Measurements from ENCODE around the gene NR6A1.

The NR6A1 gene

GRCh38 chr9:124761710-124762109 lies 9.4 kb downstream of the NR6A1 start:
- H3K27ac Mint-ChIP-seq = no peak overlapping the region
- H3K36me3 Mint-ChIP-seq = no peaks in the 10 kb centered on the region
- H3K4me3 Mint-ChIP-seq = no peak overlapping the region
- no peaks in the 10 kb centered on the region for H3K9me3 Mint-ChIP-seq (ENCODE audit: low read depth)
- H3K27me3 Mint-ChIP-seq = peaks cover 61% of the 10 kb centered on the region
- H3K4me1 Mint-ChIP-seq (ENCODE audit: low read depth) = no peaks in the 10 kb centered on the region

GRCh38 chr9:124761196-124761595 lies 9.9 kb downstream of the NR6A1 start:
- Mint-ChIP-seq H3K27me3 (peaks cover 63% of the 10 kb centered on the region), H3K36me3 (no peaks in the 10 kb centered on the region), H3K27ac (no peak overlapping the region), H3K4me1 (ENCODE audit: low read depth) (no peaks in the 10 kb centered on the region), H3K4me3 (no peak overlapping the region), H3K9me3 (ENCODE audit: low read depth) (no peaks in the 10 kb centered on the region)

GRCh38 chr9:124760719-124761118 lies 10.4 kb downstream of the NR6A1 start:
- no peak overlapping the region for H3K27ac Mint-ChIP-seq
- no peak overlapping the region for H3K4me3 Mint-ChIP-seq
- no peaks in the 10 kb centered on the region for H3K9me3 Mint-ChIP-seq (ENCODE audit: low read depth)
- H3K36me3 Mint-ChIP-seq = no peaks in the 10 kb centered on the region
- no peaks in the 10 kb centered on the region for H3K4me1 Mint-ChIP-seq (ENCODE audit: low read depth)
- H3K27me3 Mint-ChIP-seq = peaks cover 62% of the 10 kb centered on the region

GRCh38 chr9:124759327-124759726 lies 11.8 kb downstream of the NR6A1 start:
- no peaks in the 10 kb centered on the region for H3K9me3 Mint-ChIP-seq (ENCODE audit: low read depth)
- peaks cover 70% of the 10 kb centered on the region for H3K27me3 Mint-ChIP-seq
- H3K36me3 Mint-ChIP-seq = no peaks in the 10 kb centered on the region
- no peak overlapping the region for H3K4me3 Mint-ChIP-seq
- peaks cover 2% of the 10 kb centered on the region for H3K4me1 Mint-ChIP-seq (ENCODE audit: low read depth)
- no peak overlapping the region for H3K27ac Mint-ChIP-seq

GRCh38 chr9:124758691-124759090 lies 12.4 kb downstream of the NR6A1 start:
- Mint-ChIP-seq H3K4me1 (ENCODE audit: low read depth) (peaks cover 2% of the 10 kb centered on the region), H3K4me3 (no peak overlapping the region), H3K36me3 (no peaks in the 10 kb centered on the region), H3K9me3 (ENCODE audit: low read depth) (no peaks in the 10 kb centered on the region), H3K27me3 (peaks cover 71% of the 10 kb centered on the region), H3K27ac (no peak overlapping the region)

GRCh38 chr9:124758061-124758460 lies 13.1 kb downstream of the NR6A1 start:
- Mint-ChIP-seq H3K9me3 (ENCODE audit: low read depth) (no peaks in the 10 kb centered on the region), H3K4me1 (ENCODE audit: low read depth) (peaks cover 2% of the 10 kb centered on the region), H3K27me3 (peaks cover 66% of the 10 kb centered on the region), H3K27ac (no peak overlapping the region), H3K4me3 (no peak overlapping the region), H3K36me3 (no peaks in the 10 kb centered on the region)

- no peaks in the 10 kb centered on the region for H3K36me3 Mint-ChIP-seq
- H3K4me1 Mint-ChIP-seq (ENCODE audit: low read depth) = peaks cover 2% of the 10 kb centered on the region
- H3K27me3 Mint-ChIP-seq = peaks cover 61% of the 10 kb centered on the region
- H3K9me3 Mint-ChIP-seq (ENCODE audit: low read depth) = no peaks in the 10 kb centered on the region
- no peak overlapping the region for H3K27ac Mint-ChIP-seq
- no peak overlapping the region for H3K4me3 Mint-ChIP-seq
Observed at GRCh38 chr9:124757616-124758015, 13.5 kb downstream of the NR6A1 start.

GRCh38 chr9:124756011-124756410 lies 15.1 kb downstream of the NR6A1 start:
- Mint-ChIP-seq H3K27me3 (peaks cover 51% of the 10 kb centered on the region), H3K9me3 (ENCODE audit: low read depth) (no peaks in the 10 kb centered on the region), H3K4me3 (no peak overlapping the region)

GRCh38 chr9:124755061-124755460 lies 16.1 kb downstream of the NR6A1 start:
- H3K36me3 Mint-ChIP-seq = no peaks in the 10 kb centered on the region
- no peak overlapping the region for H3K4me3 Mint-ChIP-seq
- H3K27me3 Mint-ChIP-seq = peaks cover 49% of the 10 kb centered on the region
- no peak overlapping the region for H3K27ac Mint-ChIP-seq
- H3K4me1 Mint-ChIP-seq (ENCODE audit: low read depth) = peaks cover 2% of the 10 kb centered on the region
- H3K9me3 Mint-ChIP-seq (ENCODE audit: low read depth) = no peaks in the 10 kb centered on the region

More at GRCh38 chr9:124756011-124756410, 15.1 kb downstream of the NR6A1 start:
- no peaks in the 10 kb centered on the region for H3K36me3 Mint-ChIP-seq
- peaks cover 2% of the 10 kb centered on the region for H3K4me1 Mint-ChIP-seq (ENCODE audit: low read depth)
- no peak overlapping the region for H3K27ac Mint-ChIP-seq

GRCh38 chr9:124754289-124754688 lies 16.8 kb downstream of the NR6A1 start:
- Mint-ChIP-seq H3K27ac (no peak overlapping the region), H3K27me3 (peaks cover 52% of the 10 kb centered on the region), H3K9me3 (ENCODE audit: low read depth) (no peaks in the 10 kb centered on the region), H3K4me3 (no peak overlapping the region), H3K36me3 (no peaks in the 10 kb centered on the region), H3K4me1 (ENCODE audit: low read depth) (peaks cover 2% of the 10 kb centered on the region)

GRCh38 chr9:124752967-124753366 lies 18.1 kb downstream of the NR6A1 start:
- Mint-ChIP-seq H3K4me3 (no peak overlapping the region), H3K4me1 (ENCODE audit: low read depth) (peaks cover 2% of the 10 kb centered on the region), H3K36me3 (no peaks in the 10 kb centered on the region), H3K9me3 (ENCODE audit: low read depth) (no peaks in the 10 kb centered on the region), H3K27me3 (peaks cover 44% of the 10 kb centered on the region), H3K27ac (no peak overlapping the region)

GRCh38 chr9:124749781-124750180 lies 21.3 kb downstream of the NR6A1 start:
- Mint-ChIP-seq H3K27ac (no peak overlapping the region), H3K9me3 (ENCODE audit: low read depth) (no peaks in the 10 kb centered on the region), H3K4me1 (ENCODE audit: low read depth) (peaks cover under 1% of the 10 kb centered on the region), H3K4me3 (no peak overlapping the region), H3K36me3 (no peaks in the 10 kb centered on the region), H3K27me3 (peaks cover 25% of the 10 kb centered on the region)

- H3K27me3 Mint-ChIP-seq = peaks cover 20% of the 10 kb centered on the region
- no peaks in the 10 kb centered on the region for H3K9me3 Mint-ChIP-seq (ENCODE audit: low read depth)
- no peak overlapping the region for H3K4me3 Mint-ChIP-seq
Observed at GRCh38 chr9:124749284-124749683, 21.8 kb downstream of the NR6A1 start.

GRCh38 chr9:124747065-124747464 lies 24.0 kb downstream of the NR6A1 start:
- H3K27ac Mint-ChIP-seq = no peak overlapping the region
- no peaks in the 10 kb centered on the region for H3K4me1 Mint-ChIP-seq (ENCODE audit: low read depth)
- H3K4me3 Mint-ChIP-seq = no peak overlapping the region
- no peaks in the 10 kb centered on the region for H3K9me3 Mint-ChIP-seq (ENCODE audit: low read depth)
- H3K36me3 Mint-ChIP-seq = no peaks in the 10 kb centered on the region
- peaks cover 16% of the 10 kb centered on the region for H3K27me3 Mint-ChIP-seq

More at GRCh38 chr9:124749284-124749683, 21.8 kb downstream of the NR6A1 start:
- Mint-ChIP-seq H3K27ac (no peak overlapping the region), H3K36me3 (no peaks in the 10 kb centered on the region), H3K4me1 (ENCODE audit: low read depth) (no peaks in the 10 kb centered on the region)

- H3K27ac Mint-ChIP-seq = no peak overlapping the region
- H3K4me3 Mint-ChIP-seq = no peak overlapping the region
- no peaks in the 10 kb centered on the region for H3K4me1 Mint-ChIP-seq (ENCODE audit: low read depth)
- H3K27me3 Mint-ChIP-seq = peaks cover 12% of the 10 kb centered on the region
- H3K36me3 Mint-ChIP-seq = no peaks in the 10 kb centered on the region
- no peaks in the 10 kb centered on the region for H3K9me3 Mint-ChIP-seq (ENCODE audit: low read depth)
Observed at GRCh38 chr9:124743686-124744348, 27.3 kb downstream of the NR6A1 start.

- Mint-ChIP-seq H3K36me3 (no peaks in the 10 kb centered on the region), H3K27ac (no peak overlapping the region), H3K4me3 (no peak overlapping the region), H3K27me3 (peaks cover 10% of the 10 kb centered on the region), H3K9me3 (ENCODE audit: low read depth) (no peaks in the 10 kb centered on the region), H3K4me1 (ENCODE audit: low read depth) (no peaks in the 10 kb centered on the region)
Observed at GRCh38 chr9:124742940-124743339, 28.2 kb downstream of the NR6A1 start.

Data from activated naive CD8-positive, alpha-beta T cell (primary cell).